Activated naive CD8-positive, alpha-beta T cell treated with anti-CD3 and anti-CD28 coated beads for 36 hours (primary cell): Measurements from ENCODE around the gene CEACAM1. TPM values are rescaled to one million over a fixed set of nuclear protein-coding genes. Genes with fewer than 3 reads are reported as not detected.
"Not testable (repeated sequence)": the region's sequence is repeated elsewhere in the genome, so short reads cannot be mapped to it uniquely, and the experiment has no call there.

Experiments used
- DNase-seq: peaks from one replicate; pipeline ENCODE4 v3.0.0; 2021
- H3K27ac Mint-ChIP-seq: one replicate; pipeline ENCODE4 v1.8.0; 2022; ENCODE audit warnings: mild to moderate bottlenecking, moderate library complexity, mixed read lengths
- H3K27me3 Mint-ChIP-seq: one replicate; pipeline ENCODE4 v1.8.0; 2022; ENCODE audit warnings: mild to moderate bottlenecking, mixed read lengths
- H3K36me3 Mint-ChIP-seq: one replicate; pipeline ENCODE4 v1.8.0; 2021; ENCODE audit warnings: mild to moderate bottlenecking, mixed read lengths
- H3K4me1 Mint-ChIP-seq: one replicate; pipeline ENCODE4 v1.8.0; 2021; ENCODE audit warnings: mixed read lengths
- H3K4me3 Mint-ChIP-seq: one replicate; pipeline ENCODE4 v1.8.0; 2022; ENCODE audit warnings: mild to moderate bottlenecking, moderate library complexity, mixed read lengths
- H3K9me3 Mint-ChIP-seq: one replicate; pipeline ENCODE4 v1.8.0; 2022; ENCODE audit warnings: mixed read lengths
- total RNA-seq, 2 experiments: library from RNA; stranded (reverse); gene quantifications; one replicate each; pipeline ENCODE4 v1.2.3, GENCODE V29; 2021

The CEACAM1 gene
- total RNA-seq, 2 experiments from 2014 or later: 3.3 to 3.5 TPM

DNA sequence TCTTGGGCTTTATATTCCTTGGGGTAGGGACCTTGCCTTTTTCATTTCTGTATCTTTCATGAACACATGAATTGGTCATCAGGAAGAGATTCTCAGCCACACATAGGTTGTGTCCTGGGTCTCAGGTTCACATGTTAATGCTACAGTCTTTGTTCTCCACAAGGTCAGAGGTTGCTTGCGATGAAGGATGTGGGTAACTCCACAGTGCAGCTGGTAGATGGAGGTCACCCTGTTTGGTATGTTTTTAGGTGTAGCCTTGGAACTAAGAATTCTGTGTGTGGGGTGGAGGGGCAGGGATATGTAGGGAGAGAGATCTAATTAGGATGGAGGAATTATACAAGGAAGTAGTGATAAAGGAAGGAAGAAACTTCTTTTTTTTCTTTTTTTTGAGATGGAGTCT is 23.2 kb downstream of the CEACAM1 start:
- Mint-ChIP-seq H3K36me3 (no peaks in the 10 kb centered on the region), H3K9me3 (no peaks in the 10 kb centered on the region), H3K4me1 (peaks cover 19% of the 10 kb centered on the region), H3K27me3 (no peaks in the 10 kb centered on the region), H3K4me3 (no peak overlapping the region), H3K27ac (no peak overlapping the region)
- no peak for DNase-seq

DNA sequence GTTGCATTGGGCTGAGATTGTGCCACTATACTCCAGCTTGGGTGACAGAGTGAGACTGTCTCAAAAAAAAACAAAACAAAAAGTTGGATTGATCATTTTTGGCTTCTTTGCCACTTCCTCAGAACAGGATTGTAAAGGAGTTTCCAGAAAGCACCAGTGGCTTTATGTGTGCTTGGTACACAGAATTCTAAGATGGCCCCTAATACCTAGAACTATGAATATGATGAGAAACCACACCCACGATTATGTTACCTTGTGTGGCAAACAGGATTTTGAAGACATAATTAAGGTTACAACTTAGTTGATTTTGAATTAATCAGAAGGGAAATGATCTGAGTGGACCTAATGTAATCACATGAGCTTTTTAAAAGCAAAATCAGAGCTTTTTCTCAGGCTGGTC is 26.5 kb downstream of the CEACAM1 start:
- H3K4me3 Mint-ChIP-seq: no peak overlapping the region
- peaks cover 18% of the 10 kb centered on the region for H3K4me1 Mint-ChIP-seq
- no peaks in the 10 kb centered on the region for H3K9me3 Mint-ChIP-seq
- no peaks in the 10 kb centered on the region for H3K36me3 Mint-ChIP-seq
- peak overlapping the region; percentile 18 for H3K27ac Mint-ChIP-seq
- no peak for DNase-seq
- no peaks in the 10 kb centered on the region for H3K27me3 Mint-ChIP-seq

DNA sequence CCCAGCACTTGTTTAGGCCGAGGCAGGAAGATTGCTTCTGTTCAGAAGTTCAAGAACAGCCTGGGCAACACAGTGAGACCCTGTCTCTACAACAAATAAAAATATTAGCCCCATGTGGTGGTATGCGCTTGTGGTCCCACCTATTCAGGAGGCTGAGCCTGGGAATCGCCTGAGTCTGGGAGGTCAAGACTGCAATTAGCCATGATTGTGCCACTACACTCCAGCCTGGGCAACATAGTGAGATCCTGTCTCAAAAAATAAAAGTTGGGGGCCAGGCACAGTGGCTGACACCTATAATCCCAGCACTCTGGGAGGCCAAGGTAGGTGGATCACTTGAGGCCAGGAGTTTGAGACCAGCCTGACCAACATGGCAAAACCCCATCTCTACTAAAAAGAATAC is 27.0 kb downstream of the CEACAM1 start:
- not testable (repeated sequence) for H3K9me3 Mint-ChIP-seq, DNase-seq, H3K36me3 Mint-ChIP-seq, H3K27me3 Mint-ChIP-seq, H3K4me3 Mint-ChIP-seq, H3K27ac Mint-ChIP-seq
- peaks cover 20% of the 10 kb centered on the region for H3K4me1 Mint-ChIP-seq

GRCh38 chr19:42498169-42498757 is 30.0 kb downstream of the CEACAM1 start:
- H3K9me3 Mint-ChIP-seq: no peaks in the 10 kb centered on the region
- H3K36me3 Mint-ChIP-seq: no peaks in the 10 kb centered on the region
- H3K4me1 Mint-ChIP-seq: peaks cover 12% of the 10 kb centered on the region
- DNase-seq: no peak
- no peaks in the 10 kb centered on the region for H3K27me3 Mint-ChIP-seq
- H3K4me3 Mint-ChIP-seq: no peak overlapping the region
- H3K27ac Mint-ChIP-seq: no peak overlapping the region

GRCh38 chr19:42497492-42498168 is 30.7 kb downstream of the CEACAM1 start:
- no peaks in the 10 kb centered on the region for H3K9me3 Mint-ChIP-seq
- no peak for DNase-seq
- H3K4me3 Mint-ChIP-seq: no peak overlapping the region
- H3K27me3 Mint-ChIP-seq: no peaks in the 10 kb centered on the region
- no peaks in the 10 kb centered on the region for H3K36me3 Mint-ChIP-seq
- peak overlapping the region; percentile 0 for H3K27ac Mint-ChIP-seq
- peaks cover 12% of the 10 kb centered on the region for H3K4me1 Mint-ChIP-seq

- Mint-ChIP-seq H3K4me1 (peaks cover 7% of the 10 kb centered on the region), H3K27me3 (no peaks in the 10 kb centered on the region), H3K27ac (no peak overlapping the region), H3K4me3 (no peak overlapping the region), H3K9me3 (no peaks in the 10 kb centered on the region), H3K36me3 (no peaks in the 10 kb centered on the region)
- DNase-seq: no peak
Observed at GRCh38 chr19:42496460-42497133, 31.7 kb downstream of the CEACAM1 start.

- H3K27ac Mint-ChIP-seq: no peak overlapping the region
- no peaks in the 10 kb centered on the region for H3K9me3 Mint-ChIP-seq
- H3K4me1 Mint-ChIP-seq: peaks cover 6% of the 10 kb centered on the region
- DNase-seq: no peak
- no peaks in the 10 kb centered on the region for H3K27me3 Mint-ChIP-seq
- no peak overlapping the region for H3K4me3 Mint-ChIP-seq
- no peaks in the 10 kb centered on the region for H3K36me3 Mint-ChIP-seq
Observed at GRCh38 chr19:42495663-42496062, 32.6 kb downstream of the CEACAM1 start.

DNA sequence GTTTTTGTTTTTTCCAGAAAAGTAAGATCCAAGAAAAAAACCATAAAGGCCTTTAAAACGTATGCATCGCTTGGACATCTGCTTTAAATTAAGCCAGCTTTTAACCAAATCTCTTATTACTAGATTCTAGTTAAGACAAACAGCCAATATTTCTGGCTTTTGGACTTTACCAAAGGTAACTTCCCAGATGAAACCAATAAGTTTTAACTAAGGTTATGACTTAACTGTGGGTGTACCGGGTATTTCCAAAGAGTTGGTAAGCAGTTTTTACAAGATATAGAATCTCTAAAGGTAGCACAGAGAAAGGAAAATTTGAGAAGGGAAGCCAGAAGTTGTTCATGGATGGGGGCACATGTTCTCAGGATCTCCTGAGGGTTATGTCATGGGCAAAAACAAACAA is 34.0 kb downstream of the CEACAM1 start:
- DNase-seq: no peak
- Mint-ChIP-seq H3K36me3 (no peaks in the 10 kb centered on the region), H3K27me3 (no peaks in the 10 kb centered on the region), H3K9me3 (no peaks in the 10 kb centered on the region), H3K4me1 (peaks cover 6% of the 10 kb centered on the region), H3K27ac (no peak overlapping the region), H3K4me3 (no peak overlapping the region)

- Mint-ChIP-seq H3K27ac (no peak overlapping the region), H3K4me3 (no peak overlapping the region), H3K4me1 (peaks cover 4% of the 10 kb centered on the region), H3K27me3 (no peaks in the 10 kb centered on the region), H3K36me3 (no peaks in the 10 kb centered on the region), H3K9me3 (no peaks in the 10 kb centered on the region)
- no peak for DNase-seq
Observed at GRCh38 chr19:42488783-42489521, 39.3 kb downstream of the CEACAM1 start.

DNA sequence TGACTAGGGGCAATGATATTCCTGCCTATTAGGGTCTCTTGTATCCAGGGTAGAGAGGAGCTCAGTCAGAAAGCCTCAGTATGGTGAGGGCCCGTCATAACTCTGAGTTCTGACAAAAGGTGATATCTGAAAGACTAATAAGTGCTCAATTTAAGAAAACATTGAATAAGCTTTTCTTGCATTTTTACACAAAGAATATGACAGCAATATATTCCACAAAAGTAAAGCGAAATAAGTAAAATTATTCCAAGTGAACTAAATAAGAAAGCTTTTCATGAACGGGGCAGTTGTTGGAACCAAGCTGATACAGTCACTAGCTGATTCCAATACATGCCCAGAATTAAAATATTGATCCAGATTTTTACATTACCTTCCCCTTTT is 40.5 kb downstream of the CEACAM1 start:
- Mint-ChIP-seq H3K36me3 (no peaks in the 10 kb centered on the region), H3K9me3 (no peaks in the 10 kb centered on the region), H3K27me3 (no peaks in the 10 kb centered on the region), H3K4me3 (no peak overlapping the region), H3K27ac (no peak overlapping the region), H3K4me1 (peaks cover 4% of the 10 kb centered on the region)
- no peak for DNase-seq

- H3K27ac Mint-ChIP-seq: no peak overlapping the region
- no peaks in the 10 kb centered on the region for H3K36me3 Mint-ChIP-seq
- no peak overlapping the region for H3K4me3 Mint-ChIP-seq
- DNase-seq: peak; percentile 25
- no peaks in the 10 kb centered on the region for H3K9me3 Mint-ChIP-seq
- peaks cover 4% of the 10 kb centered on the region for H3K4me1 Mint-ChIP-seq
- no peaks in the 10 kb centered on the region for H3K27me3 Mint-ChIP-seq
Observed at GRCh38 chr19:42487032-42487797, 41.1 kb downstream of the CEACAM1 start.

DNA sequence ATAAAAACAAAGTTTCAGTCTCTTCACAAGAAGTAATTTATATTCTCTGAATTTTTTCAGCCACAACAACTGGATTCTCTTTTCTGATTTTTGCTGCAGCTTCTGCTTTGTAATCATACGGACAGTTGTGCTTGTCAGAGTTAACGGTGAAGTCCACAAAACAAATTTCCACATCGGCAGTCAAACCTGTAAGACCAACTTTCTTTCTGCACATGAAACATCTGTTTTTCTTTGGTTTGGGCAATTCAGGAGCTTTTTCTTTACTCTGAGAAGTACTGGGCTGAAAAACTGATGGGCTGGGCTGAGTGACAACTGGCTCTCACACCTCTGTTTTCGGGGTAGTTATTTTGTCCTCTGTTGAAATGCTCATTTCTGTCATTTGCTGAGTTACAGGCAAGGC is 43.2 kb downstream of the CEACAM1 start:
- H3K36me3 Mint-ChIP-seq, H3K4me1 Mint-ChIP-seq, H3K27me3 Mint-ChIP-seq, H3K9me3 Mint-ChIP-seq, H3K4me3 Mint-ChIP-seq, DNase-seq, H3K27ac Mint-ChIP-seq: not testable (repeated sequence)

- Mint-ChIP-seq H3K27me3 (no peaks in the 10 kb centered on the region), H3K36me3 (peaks cover 2% of the 10 kb centered on the region), H3K27ac (peak overlapping the region; percentile 69), H3K9me3 (no peaks in the 10 kb centered on the region), H3K4me3 (peak overlapping the region; percentile 4), H3K4me1 (peaks cover 5% of the 10 kb centered on the region)
- DNase-seq: peak; percentile 17
Observed at GRCh38 chr19:42480335-42481095, 47.8 kb downstream of the CEACAM1 start.

GRCh38 chr19:42479736-42480135 is 48.5 kb downstream of the CEACAM1 start:
- DNase-seq: no peak
- no peaks in the 10 kb centered on the region for H3K27me3 Mint-ChIP-seq
- peaks cover 5% of the 10 kb centered on the region for H3K4me1 Mint-ChIP-seq
- H3K27ac Mint-ChIP-seq: no peak overlapping the region
- peaks cover 2% of the 10 kb centered on the region for H3K36me3 Mint-ChIP-seq
- H3K9me3 Mint-ChIP-seq: no peaks in the 10 kb centered on the region
- no peak overlapping the region for H3K4me3 Mint-ChIP-seq
